ENCODE measurements around the gene APBB1IP. TPM values are rescaled to one million over a fixed set of nuclear protein-coding genes. Genes with fewer than 3 reads are reported as not detected.
A peak's percentile ranks its signal among the peaks of the same experiment; 100 is the strongest.

The APBB1IP gene
- total RNA-seq, 3 donors from 2014 or later (not counting 1 experiment from before 2014, with no cell fraction given): 92.5 to 119 (median 100) TPM

DNA sequence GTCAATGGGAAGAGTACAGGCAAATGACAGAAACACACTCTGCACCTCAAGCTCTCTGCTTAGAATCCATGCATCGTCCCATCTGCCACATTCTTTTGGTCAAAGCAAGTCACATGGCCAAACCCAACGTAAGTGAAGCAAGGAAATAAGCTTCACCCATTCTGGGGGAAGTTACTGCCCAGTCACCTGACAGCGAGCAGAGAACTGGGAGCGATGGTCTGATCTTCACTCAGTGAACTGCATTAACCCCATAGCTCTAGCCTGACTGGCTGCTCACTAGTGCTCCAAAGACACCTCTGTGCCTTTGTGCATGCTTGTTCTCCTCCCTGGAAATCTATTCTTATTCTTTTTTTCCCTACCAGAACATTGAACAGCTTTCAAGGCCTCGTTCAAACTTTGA is 89.9 kb downstream of the APBB1IP start:
- H3K36me3 ChIP-seq (ENCODE audit: control insufficient read depth, insufficient read depth, low read length): peaks cover 63% of the 10 kb centered on the region
- H3K4me3 ChIP-seq (ENCODE audit: low read length): no peak overlapping the region
- TF ChIP-seq, protein P1, sequence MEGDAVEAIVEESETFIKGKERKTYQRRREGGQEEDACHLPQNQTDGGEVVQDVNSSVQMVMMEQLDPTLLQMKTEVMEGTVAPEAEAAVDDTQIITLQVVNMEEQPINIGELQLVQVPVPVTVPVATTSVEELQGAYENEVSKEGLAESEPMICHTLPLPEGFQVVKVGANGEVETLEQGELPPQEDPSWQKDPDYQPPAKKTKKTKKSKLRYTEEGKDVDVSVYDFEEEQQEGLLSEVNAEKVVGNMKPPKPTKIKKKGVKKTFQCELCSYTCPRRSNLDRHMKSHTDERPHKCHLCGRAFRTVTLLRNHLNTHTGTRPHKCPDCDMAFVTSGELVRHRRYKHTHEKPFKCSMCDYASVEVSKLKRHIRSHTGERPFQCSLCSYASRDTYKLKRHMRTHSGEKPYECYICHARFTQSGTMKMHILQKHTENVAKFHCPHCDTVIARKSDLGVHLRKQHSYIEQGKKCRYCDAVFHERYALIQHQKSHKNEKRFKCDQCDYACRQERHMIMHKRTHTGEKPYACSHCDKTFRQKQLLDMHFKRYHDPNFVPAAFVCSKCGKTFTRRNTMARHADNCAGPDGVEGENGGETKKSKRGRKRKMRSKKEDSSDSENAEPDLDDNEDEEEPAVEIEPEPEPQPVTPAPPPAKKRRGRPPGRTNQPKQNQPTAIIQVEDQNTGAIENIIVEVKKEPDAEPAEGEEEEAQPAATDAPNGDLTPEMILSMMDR (IDR thresholded peaks at IDR 0.05): no peak
- no peak overlapping the region for H3K4me3 Mint-ChIP-seq
- peaks cover 7% of the 10 kb centered on the region for H3K4me1 ChIP-seq (ENCODE audit: control insufficient read depth, insufficient read depth, low read length)
- H3K27me3 ChIP-seq (ENCODE audit: control insufficient read depth, insufficient read depth, low read length): no peaks in the 10 kb centered on the region
- H3K9me3 ChIP-seq (ENCODE audit: control insufficient read depth, insufficient read depth, low read length): no peaks in the 10 kb centered on the region
- H3K27me3 Mint-ChIP-seq (ENCODE audit: low read depth in 2 of 2): no peaks in the 10 kb centered on the region
- ATAC-seq: no peak
- intact Hi-C loops (cut with micrococcal nuclease): no loop called here
- H3K27ac ChIP-seq (ENCODE audit: low read length): no peak overlapping the region
- whole genome bisulfite sequencing (ENCODE audit: insufficient coverage): 87% methylated on average over 5 of the region's 5 CpGs
- H3K36me3 Mint-ChIP-seq: no peaks in the 10 kb centered on the region
- DNase-seq: no peak
- no peaks in the 10 kb centered on the region for H3K9me3 Mint-ChIP-seq
- peak overlapping the region; percentile 51 to 64 for H3K27ac Mint-ChIP-seq
- peaks cover 21 to 22% of the 10 kb centered on the region in 2 donors for H3K4me1 Mint-ChIP-seq

DNA sequence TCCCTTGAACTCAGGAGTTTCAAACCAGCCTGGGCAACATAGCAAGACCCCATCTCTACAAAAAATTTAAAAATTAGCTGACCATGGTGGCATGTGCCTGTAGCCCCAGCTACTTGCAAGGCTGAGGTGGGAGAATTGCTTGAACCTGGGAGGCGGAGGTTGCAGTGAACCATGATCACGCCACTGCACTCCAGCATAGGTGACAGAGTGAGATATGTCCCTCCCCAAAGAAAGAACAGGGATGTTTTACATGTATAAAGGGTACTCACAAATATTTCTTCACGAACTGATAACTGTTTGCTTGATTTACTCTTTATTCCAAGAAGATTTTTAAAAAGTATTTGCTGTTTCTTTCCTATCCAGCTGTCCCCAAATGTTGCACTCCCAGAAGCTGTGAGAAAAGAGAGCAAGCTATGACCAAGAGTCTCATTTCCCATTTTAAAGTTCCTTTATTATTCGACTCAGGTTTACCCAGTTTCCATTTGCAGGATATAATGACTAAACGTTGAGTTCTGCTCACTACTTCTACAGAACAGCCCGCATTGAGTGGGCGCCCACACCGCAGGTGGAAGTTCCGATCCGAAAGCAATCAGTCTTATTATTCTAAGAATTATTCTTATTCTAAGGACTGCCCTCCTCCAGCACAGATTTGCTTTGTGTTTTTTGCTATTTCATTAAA is 90.7 kb downstream of the APBB1IP start:
- TF ChIP-seq, protein P1 (IDR thresholded peaks at IDR 0.05): no peak
- H3K27ac Mint-ChIP-seq: peak overlapping the region; percentile 51 to 64
- H3K9me3 ChIP-seq (ENCODE audit: control insufficient read depth, insufficient read depth, low read length): no peaks in the 10 kb centered on the region
- peaks cover 22 to 24% of the 10 kb centered on the region in 2 donors for H3K4me1 Mint-ChIP-seq
- no peaks in the 10 kb centered on the region for H3K9me3 Mint-ChIP-seq
- no peak overlapping the region for H3K4me3 ChIP-seq (ENCODE audit: low read length)
- ATAC-seq: no peak
- 88% methylated on average over 10 of the region's 10 CpGs for WGBS (ENCODE audit: insufficient coverage)
- DNase-seq: no peak
- H3K36me3 ChIP-seq (ENCODE audit: control insufficient read depth, insufficient read depth, low read length): peaks cover 64% of the 10 kb centered on the region
- peaks cover 6% of the 10 kb centered on the region for H3K36me3 Mint-ChIP-seq
- no peaks in the 10 kb centered on the region for H3K27me3 ChIP-seq (ENCODE audit: control insufficient read depth, insufficient read depth, low read length)
- no peaks in the 10 kb centered on the region for H3K27me3 Mint-ChIP-seq (ENCODE audit: low read depth in 2 of 2)
- H3K4me3 Mint-ChIP-seq: no peak overlapping the region
- H3K4me1 ChIP-seq (ENCODE audit: control insufficient read depth, insufficient read depth, low read length): peaks cover 7% of the 10 kb centered on the region
- intact Hi-C loops (cut with micrococcal nuclease): no loop called here
- H3K27ac ChIP-seq (ENCODE audit: low read length): no peak overlapping the region

DNA sequence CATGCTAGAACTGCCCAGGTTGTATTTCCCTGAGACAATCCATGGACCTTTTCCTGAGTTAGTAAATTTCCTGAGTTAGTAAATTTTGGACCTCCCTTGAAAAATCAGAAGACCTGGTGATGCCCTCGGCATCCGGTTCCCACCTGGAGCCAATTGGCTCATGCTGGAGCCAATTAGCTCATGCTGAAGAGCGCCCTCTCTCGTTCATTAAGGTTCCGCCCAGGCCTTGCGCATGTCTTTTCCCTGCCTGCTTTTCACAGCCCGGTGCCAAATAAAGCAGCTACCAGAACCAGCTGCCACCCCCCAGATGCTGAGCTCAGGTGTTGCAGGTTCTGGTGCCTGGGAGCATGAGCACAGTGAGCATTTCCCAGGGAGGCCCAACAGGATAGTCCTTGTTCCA is 96.2 kb downstream of the APBB1IP start:
- ATAC-seq (no peak), DNase-seq (peak in 1 of 2 donors; percentile 33)
- no peaks in the 10 kb centered on the region for H3K27me3 Mint-ChIP-seq (ENCODE audit: low read depth in 2 of 2)
- intact Hi-C loops (cut with micrococcal nuclease): no loop called here
- H3K36me3 Mint-ChIP-seq: peaks cover 15% of the 10 kb centered on the region
- H3K27ac Mint-ChIP-seq: peak overlapping the region; percentile 21 to 65
- no peak overlapping the region for H3K4me3 Mint-ChIP-seq
- no peaks in the 10 kb centered on the region for H3K9me3 Mint-ChIP-seq
- Histone ChIP-seq H3K27ac (ENCODE audit: low read length) (no peak overlapping the region), H3K4me1 (ENCODE audit: control insufficient read depth, insufficient read depth, low read length) (no peaks in the 10 kb centered on the region), H3K27me3 (ENCODE audit: control insufficient read depth, insufficient read depth, low read length) (no peaks in the 10 kb centered on the region), H3K4me3 (ENCODE audit: low read length) (no peak overlapping the region), H3K9me3 (ENCODE audit: control insufficient read depth, insufficient read depth, low read length) (no peaks in the 10 kb centered on the region), H3K36me3 (ENCODE audit: control insufficient read depth, insufficient read depth, low read length) (peaks cover 64% of the 10 kb centered on the region)
- TF ChIP-seq, protein P1 (IDR thresholded peaks at IDR 0.05): no peak
- WGBS (ENCODE audit: insufficient coverage): 93% methylated on average over 7 of the region's 7 CpGs
- H3K4me1 Mint-ChIP-seq: peaks cover 5 to 10% of the 10 kb centered on the region in 2 donors

DNA sequence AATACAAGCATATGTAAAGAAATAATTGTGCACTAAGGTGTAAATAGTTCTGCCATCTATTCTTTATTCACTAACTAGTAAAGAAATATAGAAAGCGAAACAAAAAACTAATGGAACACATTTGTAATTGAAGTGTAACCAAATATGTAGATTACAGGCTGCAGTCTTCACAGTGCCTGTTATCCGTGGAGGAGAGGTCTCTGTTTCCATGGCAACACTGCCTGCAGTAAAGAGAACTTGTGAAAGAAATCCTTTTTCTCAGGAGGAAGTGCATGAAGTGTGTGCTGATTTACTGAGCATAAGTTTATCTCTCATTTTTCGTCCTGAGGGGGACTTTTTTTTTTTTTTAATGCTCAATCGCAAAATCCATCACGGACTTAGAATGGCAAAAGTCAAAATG is 102.5 kb downstream of the APBB1IP start:
- no peak for ATAC-seq

More for the DNA sequence above, 102.5 kb downstream of the APBB1IP start:
- H3K4me1 ChIP-seq (ENCODE audit: control insufficient read depth, insufficient read depth, low read length): peaks cover 3% of the 10 kb centered on the region
- peak in 1 of 2 donors; percentile 19 for DNase-seq
- H3K27me3 ChIP-seq (ENCODE audit: control insufficient read depth, insufficient read depth, low read length): no peaks in the 10 kb centered on the region
- H3K9me3 ChIP-seq (ENCODE audit: control insufficient read depth, insufficient read depth, low read length): no peaks in the 10 kb centered on the region
- peak overlapping the region in 1 of 2 donors; percentile 44 for H3K27ac Mint-ChIP-seq
- no peaks in the 10 kb centered on the region for H3K27me3 Mint-ChIP-seq (ENCODE audit: low read depth in 2 of 2)
- no peak overlapping the region for H3K4me3 ChIP-seq (ENCODE audit: low read length)
- H3K27ac ChIP-seq (ENCODE audit: low read length): no peak overlapping the region
- H3K36me3 ChIP-seq (ENCODE audit: control insufficient read depth, insufficient read depth, low read length): peaks cover 68% of the 10 kb centered on the region
- TF ChIP-seq, protein P1 (IDR thresholded peaks at IDR 0.05): no peak
- no peaks in the 10 kb centered on the region for H3K9me3 Mint-ChIP-seq
- intact Hi-C loops (cut with micrococcal nuclease): no loop called here
- H3K4me1 Mint-ChIP-seq: peaks cover 4 to 28% of the 10 kb centered on the region in 2 donors
- no peak overlapping the region for H3K4me3 Mint-ChIP-seq
- 71% methylated on average over 5 of the region's 5 CpGs for WGBS (ENCODE audit: insufficient coverage)
- peaks cover 11% of the 10 kb centered on the region for H3K36me3 Mint-ChIP-seq

All from natural killer cell (primary cell).